Stimulated activated naive CD4-positive, alpha-beta T cell (primary cell): ENCODE data around the gene SP1.
"Not testable (repeated sequence)": the region's sequence is repeated elsewhere in the genome, so short reads cannot be mapped to it uniquely, and the experiment has no call there.

ENCODE experiments used
- DNase-seq, 6 experiments: peaks; one replicate each; lab custom pipeline; 2025; lab: John Stamatoyannopoulos, UW

Gene SP1

DNA sequence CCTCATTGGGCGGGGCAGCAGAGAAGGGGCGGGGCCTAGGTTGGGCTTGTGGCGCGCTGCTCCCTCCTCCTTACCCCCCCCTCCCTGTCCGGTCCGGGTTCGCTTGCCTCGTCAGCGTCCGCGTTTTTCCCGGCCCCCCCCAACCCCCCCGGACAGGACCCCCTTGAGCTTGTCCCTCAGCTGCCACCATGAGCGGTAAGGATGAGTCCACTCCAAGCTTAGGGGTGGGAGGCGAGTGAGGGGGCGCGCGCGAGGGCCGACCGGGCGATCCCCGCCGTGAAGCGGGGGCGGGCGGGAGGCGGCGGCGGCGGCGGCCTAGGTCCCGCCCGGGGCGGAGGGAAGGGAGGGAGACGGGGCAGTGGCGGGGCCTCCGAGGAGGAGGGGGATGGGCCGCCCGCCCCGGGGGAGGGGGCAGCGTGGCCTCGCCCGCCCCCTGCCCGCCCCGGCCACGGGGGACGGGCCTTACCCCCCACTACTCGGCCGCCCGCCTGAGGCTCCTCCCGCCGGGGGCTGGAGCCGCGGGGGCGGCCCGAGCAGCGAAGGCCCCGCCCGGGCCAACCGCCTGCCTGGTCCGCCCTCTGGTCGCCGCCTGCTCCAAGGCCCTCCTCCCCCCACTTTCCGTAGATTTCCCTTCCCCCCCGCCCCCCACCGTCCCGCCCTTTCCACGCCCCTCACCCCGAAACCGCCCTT lies at the start of gene SP1:
Gene SP1, plus strand, starts transcription at position 73 of the 690 bp plus-strand sequence. Its CDS starts 116 bp downstream, at position 189.
- DNase-seq: peak; percentile 80 to 94 (median 86)

DNA sequence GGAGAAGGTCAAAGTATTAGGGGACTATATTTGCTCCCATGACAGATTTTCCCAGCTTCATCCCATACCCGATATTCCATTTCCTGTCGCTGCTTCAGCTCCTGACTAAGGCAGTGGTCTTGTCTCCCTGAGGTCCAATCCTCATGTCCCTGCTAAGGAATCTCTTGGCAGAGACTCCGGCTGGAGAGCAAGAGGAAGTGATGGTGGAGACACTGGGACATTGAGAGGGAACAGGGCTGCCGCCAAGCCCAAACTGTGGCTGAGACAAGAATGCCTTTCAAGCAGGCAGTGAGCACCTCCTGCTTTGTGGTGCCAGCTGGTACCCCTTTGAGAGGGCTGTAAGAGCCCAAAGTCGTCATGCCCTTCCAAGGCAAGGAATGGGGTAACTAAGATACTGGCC lies 49.3 kb upstream of the SP1 start:
- no peak for DNase-seq

DNA sequence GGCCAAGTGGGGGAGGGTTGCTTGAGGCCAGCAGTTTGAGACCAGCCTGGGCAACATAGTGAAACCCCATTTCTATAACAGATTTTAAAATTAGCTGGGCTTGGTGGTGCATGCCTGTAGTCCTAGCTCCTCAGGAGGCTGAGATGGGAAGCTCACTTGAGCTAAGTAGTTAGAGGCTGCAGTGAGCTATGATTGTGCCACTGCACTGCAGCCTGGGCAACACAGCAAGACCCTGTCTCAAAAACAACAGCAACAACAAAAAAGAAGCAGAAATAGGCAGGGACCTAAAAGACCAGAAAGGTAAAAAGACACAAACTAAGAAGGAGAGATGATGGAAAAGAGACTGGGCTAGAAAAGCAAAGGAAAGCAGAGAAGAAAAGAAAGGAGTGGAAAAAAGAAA lies 47.6 kb upstream of the SP1 start:
- not testable (repeated sequence) for DNase-seq

DNA sequence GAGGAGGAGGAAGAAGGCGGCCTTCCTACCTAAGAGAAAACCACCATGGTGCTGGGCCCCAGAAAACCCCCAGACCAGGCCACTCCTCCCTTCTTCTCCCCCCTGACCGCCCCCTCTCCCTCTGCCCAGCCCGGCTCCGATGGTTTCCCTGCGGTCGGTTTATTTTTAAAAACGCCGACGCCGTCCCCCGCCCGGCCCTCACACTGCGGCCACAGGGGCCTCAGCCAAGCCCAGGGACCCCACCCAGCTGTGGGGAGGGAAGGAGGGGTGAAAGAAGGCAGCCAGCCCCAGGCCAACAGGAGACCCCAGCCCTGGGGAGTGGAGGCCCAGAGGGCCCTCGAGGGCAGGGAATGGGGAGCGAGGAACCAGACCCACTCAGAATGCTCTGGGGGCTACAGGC lies 47.2 kb upstream of the SP1 start:
- DNase-seq: no peak

DNA sequence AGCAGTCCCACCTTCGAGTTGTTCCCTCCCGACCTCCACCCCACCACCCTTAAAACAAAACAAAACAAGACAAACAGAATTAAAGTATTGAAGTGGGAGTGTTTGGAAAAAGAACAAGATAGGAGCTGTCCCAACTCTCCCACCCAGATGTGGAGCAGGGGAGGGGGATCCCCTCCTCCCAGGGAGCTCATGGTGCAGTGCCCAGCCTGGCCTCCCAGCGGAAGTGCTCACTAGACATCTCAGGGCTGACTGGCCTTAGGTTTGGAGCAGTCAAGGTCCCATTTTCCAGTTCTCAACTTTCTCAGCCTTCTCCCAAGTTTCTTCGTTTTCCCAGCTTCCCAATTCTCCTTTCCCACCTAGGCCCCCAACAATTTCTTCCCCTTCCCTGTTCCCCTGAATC lies 46.7 kb upstream of the SP1 start:
- no peak for DNase-seq

DNA sequence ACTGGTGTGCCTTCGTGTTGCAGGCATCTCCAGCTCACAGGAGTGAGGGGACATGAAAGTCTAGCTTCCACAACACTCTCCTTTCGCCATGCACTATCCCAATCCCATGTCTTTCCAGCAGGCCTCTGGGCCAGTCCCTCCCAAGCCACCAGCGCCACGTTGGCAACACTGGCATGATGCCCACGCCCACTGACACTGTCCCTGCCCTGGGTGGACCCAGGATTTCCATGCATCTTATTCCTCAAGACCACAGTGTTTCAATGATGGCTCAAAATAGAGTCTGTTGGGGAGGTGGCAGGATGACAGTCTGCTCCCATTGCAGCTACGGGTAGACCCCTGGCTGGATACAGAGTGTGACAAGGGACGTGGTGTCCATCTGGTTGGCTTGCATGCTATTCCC lies 46.1 kb upstream of the SP1 start:
- DNase-seq: no peak

DNA sequence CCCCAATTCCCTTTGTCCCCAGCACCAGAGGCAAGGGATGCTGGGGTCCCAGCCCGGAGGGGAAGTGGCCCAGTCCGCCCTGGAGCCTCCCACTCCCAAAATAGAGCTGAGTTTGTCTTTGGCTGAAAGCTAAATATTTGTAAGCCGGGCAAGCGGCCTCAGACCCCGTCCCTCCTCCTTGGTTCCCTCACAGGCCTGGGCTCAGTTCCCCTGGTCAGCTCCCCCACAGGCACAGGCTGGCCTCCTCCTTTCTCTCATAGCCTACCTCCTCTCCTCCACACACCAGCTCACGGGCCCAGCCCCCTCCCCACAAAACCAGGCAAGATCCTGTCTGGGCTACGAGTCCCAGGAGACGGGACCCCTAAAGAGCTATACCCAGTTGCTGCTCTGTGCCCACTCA lies 45.2 kb upstream of the SP1 start:
- no peak for DNase-seq

DNA sequence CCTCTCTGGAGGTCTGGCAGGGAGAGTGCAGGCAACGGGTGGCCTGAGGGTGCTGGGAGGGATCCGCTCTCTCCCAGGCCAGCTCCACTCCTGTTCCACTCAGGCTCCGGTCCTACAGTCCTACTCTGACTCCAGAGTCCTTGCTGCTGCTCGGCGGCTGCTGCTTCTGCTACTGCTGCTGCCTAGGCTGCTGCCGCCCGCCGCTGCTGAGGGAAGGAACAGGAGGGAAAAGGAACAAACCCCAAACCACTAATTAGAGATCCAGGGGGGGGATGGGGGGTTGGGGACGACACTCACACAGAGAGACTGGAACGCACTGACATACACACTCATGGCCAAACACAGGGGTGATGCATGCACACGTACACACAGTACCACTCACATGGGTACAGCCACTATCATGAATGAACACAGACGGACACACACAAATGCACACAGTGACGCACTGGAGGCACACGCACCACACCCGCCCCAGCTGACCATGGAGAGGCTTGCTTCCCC lies 43.7 kb upstream of the SP1 start, which contains the start of gene SP7:
Gene SP7, minus strand, starts transcription at position 174 of the 501 bp plus-strand sequence. CDS start 708 bp downstream, outside the sequence.
- DNase-seq: no peak

DNA sequence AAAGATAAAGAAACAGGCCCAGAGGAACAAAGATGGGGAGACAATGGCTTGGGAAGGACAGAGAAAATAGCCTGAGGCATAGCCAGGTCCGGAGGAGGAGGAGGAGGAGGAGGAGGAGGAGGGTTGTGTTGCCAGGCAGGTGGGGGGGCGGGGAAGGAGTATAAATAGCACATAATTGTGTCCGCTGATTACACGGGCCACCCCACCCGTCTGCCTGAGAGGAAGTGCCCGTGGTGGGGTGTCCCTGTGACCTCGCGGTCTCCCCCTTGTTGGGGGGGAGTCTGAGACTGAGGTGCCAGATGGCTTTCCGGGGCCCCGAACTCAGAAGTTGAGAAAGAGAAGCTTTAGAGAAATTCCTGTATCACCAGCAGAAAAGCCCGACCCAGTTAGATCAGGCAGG lies 42.0 kb upstream of the SP1 start:
- DNase-seq: no peak

DNA sequence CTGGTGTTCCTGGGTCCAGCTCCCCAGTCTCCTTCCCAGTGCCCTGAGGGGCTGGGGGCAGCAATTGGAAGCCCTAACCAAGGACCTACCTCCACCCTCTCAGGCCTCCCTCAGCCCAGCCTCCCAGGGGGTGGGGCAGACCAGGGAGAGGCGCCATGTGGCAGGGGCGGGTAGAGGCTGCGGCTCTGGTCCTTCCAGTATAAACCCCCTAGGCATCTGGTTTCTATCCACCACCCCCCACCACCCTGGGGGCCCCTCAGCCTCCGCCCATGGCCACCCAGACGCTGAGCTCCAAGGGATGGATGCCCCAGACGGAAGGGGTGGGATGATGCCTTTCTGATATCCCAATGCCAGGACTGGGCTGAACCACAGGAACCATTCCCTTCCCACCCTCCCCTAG lies 41.1 kb upstream of the SP1 start:
- DNase-seq: no peak

DNA sequence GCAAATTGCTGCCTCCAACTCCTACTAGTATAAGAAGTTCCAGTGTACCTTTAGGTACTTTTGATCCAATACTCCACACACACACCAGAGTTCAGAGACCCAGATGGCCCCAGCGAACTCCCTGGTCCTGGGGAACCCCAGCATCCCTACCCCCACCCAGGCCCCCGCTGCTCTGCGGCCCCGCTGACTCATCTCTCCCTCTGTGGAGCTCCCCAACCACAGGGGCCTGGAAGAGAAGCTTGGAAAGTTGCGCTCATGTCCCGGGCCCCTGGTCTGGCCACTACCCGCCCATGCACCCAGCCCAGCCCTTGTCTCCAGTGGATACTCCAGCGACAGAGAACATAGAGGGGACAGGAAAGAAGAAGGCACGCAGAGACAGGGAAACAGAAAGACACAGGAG lies 39.6 kb upstream of the SP1 start:
- no peak for DNase-seq

DNA sequence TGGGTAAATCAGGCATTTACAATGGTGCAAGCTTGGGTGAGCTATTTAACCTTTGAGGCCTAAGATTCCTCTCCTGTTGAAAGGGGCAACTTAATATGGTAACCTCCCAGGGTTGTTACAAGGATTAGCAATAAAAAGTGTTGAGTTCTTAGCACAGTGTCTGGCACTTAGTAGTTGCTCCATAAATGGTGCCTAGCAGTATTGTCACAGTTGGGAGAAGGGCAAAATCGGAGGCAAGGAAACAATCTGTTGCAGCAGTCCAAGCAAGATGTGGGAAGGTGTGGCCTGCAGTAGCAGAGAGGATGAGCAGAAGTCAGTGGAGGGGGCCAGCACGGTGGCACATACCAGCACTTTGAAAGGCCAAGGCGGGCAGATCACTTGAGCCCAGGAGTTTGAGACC lies 36.5 kb upstream of the SP1 start:
- no peak for DNase-seq

DNA sequence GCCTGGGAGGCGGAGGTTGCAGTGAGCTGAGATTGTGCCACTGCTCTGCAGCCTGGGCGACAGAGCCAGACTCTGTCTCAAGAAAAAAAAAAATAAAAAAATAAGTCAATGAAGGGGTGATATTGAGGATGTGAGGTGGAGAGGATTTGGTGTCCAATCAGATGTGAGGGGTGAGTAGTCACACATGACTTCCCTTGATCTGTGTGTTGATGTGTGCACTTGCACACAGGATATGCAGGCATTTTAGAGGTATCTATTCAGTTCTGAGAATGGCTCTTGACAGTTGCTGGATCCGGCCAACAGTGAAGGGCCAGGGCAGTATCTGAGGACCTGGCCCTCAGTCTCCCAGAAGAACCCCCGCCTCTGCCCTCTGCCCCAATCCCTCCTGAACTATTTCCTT lies 36.0 kb upstream of the SP1 start:
- peak in 4 of 6 experiments; percentile 10 to 44 (median 30) for DNase-seq

DNA sequence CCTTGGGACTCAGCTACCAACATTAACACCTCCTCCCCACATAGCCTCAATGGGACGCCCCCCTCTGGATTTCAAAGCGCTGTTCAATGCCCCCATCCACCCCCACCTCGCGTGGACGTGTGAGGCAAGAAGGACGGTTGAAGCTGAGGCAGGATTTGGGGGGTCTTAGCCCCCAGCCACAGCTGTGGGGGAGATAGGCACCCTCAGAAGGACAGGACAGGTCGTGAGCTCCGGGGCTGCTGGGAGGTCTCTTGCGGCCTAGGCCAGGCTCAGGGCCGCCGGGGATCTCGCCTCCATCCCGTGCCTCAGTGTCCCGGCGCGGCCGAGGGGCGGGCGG lies 35.5 kb upstream of the SP1 start:
- peak in 1 of 6 experiments; percentile 38 for DNase-seq

DNA sequence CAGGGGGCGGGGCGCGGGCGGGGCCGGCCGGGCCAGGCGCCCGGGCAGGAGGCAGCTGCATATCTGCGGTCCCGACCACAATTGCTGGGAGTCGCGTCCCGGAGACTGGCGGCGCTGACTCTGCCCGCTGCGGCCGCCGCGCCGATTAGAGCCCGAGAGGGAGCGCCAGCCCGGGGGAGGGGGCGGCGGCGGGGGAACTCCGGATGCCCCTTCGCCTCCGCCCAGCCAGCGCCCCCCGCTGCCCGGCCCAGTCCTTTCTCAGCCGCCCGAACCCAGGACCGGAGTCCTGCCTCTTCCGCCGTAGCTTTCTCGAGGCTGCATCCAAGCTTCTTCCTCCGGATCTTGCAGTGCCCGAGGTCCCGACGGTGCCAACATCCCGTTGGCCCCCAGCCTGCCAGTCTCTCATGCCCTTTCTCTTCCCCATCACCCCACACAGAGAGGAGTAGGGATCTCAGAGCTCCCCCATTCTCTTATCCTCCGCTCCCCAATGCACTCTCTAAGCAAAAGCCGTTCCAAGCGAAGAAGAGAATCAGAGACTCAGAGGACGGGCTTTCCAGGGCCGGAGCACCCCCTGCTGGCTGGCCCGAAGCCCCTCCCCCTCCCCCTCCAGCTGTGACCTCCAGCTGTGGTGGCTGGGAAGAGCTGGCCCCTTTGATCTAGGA lies 35.0 kb upstream of the SP1 start:
- DNase-seq: peak; percentile 43 to 69 (median 58)

DNA sequence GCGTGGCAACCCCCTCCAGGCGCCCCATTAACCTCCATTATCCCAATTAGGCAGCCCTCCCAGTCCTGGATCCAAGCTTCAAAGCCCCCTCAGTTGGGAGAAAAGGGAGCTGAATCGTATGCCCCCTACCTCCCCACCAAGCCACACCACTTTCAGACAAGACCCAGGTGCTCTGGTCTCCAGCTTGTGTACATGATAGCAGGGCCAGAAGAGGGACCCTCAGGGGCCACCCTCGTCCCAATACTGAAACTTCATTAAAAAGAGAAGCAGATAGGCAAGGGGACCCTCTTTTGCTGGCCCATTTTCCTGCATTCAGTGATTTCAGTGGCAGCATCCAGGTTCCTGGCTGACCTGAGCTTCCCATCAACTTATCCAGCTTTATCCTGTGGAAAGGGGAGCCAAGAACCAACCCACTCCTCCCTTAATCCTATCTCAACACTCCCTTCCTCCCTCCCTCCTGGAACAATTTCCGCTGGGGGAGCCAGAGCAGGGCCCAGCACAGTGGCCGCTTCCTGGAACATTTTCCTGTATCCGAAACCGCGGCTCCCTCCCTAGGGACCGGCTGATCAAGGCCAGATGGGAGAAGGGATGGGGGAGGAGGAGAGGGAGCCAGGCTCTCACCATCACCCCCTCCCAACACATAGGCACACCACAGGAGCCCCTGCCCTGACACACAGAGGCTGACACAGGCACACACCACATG lies 34.3 kb upstream of the SP1 start:
- no peak for DNase-seq

DNA sequence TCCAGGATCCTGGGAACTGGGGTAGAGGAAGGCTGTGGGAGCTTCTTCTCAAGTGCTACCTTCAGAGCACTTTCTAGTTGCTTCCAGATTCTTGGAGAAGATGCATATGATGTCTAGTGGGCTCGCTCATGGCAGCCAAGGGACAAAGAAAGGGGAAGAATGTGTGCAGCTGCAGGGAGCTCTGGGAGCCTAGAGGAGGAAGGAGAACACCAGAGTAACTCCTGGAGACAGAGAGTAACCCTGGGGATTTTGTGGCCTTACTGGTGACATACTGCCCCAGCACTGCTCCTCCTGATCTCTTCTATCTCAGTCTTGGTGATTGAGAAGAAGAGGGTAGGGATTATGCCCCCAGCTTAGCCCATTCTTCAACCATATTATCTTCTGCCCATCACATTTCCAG lies 33.5 kb upstream of the SP1 start:
- no peak for DNase-seq

DNA sequence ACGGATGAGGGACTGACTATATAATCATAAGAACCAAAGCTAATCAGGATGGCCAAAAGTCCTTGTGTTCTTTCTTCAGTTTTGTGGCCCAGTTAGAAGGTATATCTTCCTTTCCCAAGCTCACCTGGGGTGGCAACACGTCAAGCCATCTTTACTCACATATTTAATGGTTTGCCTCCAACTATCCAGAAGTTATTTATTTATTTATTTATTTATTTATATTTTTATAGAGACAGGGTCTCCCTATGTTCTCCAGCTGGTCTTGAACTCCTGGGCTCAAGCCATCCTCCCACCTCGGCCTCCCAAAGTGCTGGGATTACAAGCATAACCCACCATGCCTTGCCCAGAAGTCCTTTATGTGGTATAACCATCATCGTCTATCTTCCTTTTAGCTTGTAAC lies 32.1 kb upstream of the SP1 start:
- DNase-seq: no peak

DNA sequence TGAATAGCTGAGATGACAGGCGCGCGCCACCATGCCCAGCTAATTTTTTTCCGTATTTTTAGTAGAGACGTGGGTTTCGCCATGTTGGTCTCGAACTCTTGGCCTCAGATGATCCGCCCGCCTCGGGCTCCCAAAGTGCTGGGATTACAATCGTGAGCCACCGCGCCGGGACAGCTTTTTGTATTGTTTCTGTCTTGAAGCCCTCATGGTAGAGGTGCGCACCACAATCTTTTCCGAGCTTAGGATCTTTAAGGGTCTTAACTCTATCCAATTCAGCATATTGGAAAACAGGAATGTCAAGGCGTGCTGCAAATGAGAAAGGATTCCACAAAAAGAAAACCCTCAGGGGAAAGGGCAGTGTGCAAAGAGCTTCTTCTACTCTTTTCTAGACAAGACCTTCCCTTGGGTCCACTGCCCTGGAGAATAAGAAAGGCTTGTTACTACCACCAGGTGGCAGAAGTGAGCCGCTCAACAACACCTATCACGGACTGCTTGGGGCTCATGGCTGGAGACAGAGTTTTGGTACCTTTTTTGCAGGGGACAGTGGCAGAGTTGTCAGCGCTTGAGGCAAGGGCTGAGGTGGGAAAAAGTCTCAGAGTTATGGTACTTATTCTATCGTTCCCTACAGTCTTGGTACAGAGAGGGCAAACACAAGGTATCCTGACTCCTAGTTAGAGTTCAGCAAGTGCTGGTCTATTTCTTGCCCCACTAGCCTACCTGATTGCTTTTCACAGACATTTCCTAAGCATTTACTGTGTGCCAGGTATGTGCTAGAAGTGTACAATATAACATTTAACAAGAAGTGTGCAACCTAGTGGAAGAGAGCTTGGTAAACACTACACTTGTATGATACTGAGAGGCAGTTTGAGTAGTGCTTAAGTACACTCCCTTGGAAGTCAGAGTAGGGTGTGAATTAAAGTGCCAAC lies 27.4 kb upstream of the SP1 start:
- DNase-seq: peak; percentile 59 to 88 (median 80)

DNA sequence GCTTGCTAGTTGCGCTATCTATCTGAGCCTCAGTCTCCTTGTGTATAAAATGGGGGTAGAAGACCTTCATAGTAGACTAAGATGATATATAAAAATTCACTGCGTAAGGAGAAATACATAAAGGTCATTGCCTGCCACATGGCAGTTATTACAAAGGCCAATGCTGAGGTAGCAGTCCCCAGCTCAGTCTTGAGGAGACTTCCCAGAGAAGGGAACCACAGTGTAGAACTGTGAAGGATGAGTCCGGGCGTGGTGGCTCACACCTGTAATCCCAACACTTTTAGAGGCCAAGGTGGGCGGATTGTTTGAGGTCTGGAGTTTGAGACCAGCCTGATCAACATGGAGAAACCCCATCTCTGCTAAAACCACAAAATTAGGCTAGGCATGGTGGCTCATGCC lies 26.7 kb upstream of the SP1 start:
- no peak for DNase-seq

DNA sequence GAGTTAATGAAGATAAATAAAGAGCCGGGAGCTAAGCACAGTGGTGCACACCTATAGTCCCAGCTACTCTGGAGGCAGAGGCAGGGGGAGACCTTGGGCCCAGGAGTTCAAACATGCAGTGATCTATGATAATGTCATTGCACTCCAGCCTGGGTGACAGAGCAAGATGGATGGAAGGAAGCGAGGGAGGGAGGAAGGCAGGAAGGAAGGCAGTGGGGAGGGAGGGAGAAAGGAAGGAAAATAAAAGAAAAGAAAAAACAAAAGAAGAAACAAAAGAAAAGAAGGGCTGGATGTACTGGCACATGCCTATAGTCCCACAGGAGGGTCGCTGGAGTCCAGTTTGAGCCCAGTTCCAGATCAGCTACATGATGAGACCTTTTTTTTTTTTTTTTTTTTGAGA lies 24.9 kb upstream of the SP1 start:
- no peak for DNase-seq

DNA sequence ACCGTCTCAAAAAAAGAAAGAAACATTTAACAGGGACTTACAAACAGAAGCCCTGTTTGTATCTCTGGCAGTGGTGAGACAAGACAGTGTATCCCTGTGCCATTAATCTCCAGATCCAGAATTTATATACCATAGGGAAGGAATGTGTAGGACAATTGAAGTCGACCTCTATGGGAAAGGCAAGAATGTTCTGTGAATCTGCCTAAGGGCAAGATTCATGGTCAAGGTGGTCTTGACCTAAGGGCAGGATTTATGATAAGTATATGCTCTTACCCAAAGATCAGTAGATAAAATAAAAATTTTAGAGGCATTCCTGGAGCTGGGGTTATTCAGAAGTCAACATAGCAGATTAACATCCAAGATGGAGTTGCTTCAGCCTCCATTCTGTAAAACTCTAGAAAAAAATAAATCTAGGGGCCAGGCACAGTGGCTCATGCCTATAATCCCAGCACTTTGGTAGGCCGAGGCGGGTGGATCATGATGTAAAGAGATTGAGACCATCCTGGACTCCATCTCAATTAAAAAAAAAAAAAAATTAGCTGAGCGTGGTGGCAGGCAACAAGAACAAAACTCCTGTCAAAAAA lies 21.0 kb upstream of the SP1 start:
- no peak for DNase-seq
